Neutrophil (primary cell): ENCODE results near the gene TMEM212.

Experiments
- H3K27ac ChIP-seq: fragments of 200-600 bp; sonication (generic); 2 replicates; pipeline ENCODE4 v1.5.1; 2016; ENCODE audit warnings: mild to moderate bottlenecking, moderate library complexity
- H3K27me3 ChIP-seq: fragments of 200-600 bp; sonication (generic); 2 replicates; pipeline ENCODE4 v1.6.0; 2016; ENCODE audit warnings: mild to moderate bottlenecking
- H3K36me3 ChIP-seq: fragments of 200-600 bp; sonication (generic); 2 replicates; pipeline ENCODE4 v1.5.1; 2017
- H3K4me1 ChIP-seq, 2 experiments: fragments of 200-600 bp in 1 of 2; sonication (generic) in 1 of 2; 1 replicate in 1 of 2; 2 replicates in 1 of 2; pipeline versions ENCODE4 v1.5.1 to v1.6.1; 2013 to 2016; ENCODE audit warnings: low read depth in 1 of 2, low read length in 1 of 2, mild to moderate bottlenecking in 1 of 2, moderate library complexity in 1 of 2; ENCODE audit not compliant: control insufficient read depth in 1 of 2, insufficient read depth in 1 of 2
- H3K4me3 ChIP-seq, 2 experiments: fragments of 200-600 bp in 1 of 2; sonication (generic) in 1 of 2; 1 replicate in 1 of 2; 2 replicates in 1 of 2; pipeline ENCODE4 v1.5.1; 2013 to 2016; ENCODE audit warnings: low read depth in 1 of 2, low read length in 1 of 2, mild to moderate bottlenecking in 1 of 2, moderate library complexity in 1 of 2
- H3K9me3 ChIP-seq: fragments of 200-600 bp; sonication (generic); 2 replicates; pipeline ENCODE4 v1.5.1; 2016
- TF ChIP-seq, protein P1 (sequence below): fragments of 200-600 bp; sonication (generic); IDR thresholded peaks from 2 replicates; pipeline ENCODE4 v1.5.1; 2016; ENCODE audit warnings: antibody characterized with exemption

Gene TMEM212

DNA sequence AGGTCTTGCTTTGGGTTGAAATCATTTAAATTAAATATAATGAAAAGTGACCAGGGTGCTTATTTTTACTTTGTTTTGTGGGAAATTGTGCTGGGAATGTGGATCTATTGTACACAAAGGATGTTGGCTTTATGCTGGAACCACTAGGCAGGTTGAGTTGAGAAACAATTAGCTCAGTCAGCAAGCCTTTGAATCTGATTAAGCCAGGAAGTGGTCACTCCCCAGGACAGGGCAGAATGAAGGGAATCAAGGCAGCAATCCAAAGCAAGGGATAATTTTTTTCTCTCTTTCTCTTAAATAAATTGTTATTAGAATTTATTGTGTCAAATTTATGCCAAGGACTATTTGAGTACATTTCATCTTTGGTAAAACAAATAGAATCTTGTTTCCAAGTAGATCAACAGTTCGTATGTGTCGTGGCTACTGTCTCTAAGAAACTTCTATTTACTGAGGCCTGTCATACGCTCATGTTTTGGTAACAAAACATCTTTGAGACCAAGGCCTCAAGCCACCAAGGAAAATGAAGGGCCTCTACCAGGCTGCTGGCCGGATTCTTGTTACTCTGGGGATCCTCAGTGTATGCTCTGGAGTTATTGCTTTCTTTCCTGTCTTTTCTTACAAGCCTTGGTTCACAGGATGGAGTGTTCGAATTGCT is at the start of gene TMEM212:
TMEM212 (plus strand) TSS at position 486 of the 655 bp plus-strand sequence; CDS start at position 521, 35 bp downstream.
- no peaks in the 10 kb centered on the region for H3K36me3 ChIP-seq
- TF ChIP-seq, protein P1, sequence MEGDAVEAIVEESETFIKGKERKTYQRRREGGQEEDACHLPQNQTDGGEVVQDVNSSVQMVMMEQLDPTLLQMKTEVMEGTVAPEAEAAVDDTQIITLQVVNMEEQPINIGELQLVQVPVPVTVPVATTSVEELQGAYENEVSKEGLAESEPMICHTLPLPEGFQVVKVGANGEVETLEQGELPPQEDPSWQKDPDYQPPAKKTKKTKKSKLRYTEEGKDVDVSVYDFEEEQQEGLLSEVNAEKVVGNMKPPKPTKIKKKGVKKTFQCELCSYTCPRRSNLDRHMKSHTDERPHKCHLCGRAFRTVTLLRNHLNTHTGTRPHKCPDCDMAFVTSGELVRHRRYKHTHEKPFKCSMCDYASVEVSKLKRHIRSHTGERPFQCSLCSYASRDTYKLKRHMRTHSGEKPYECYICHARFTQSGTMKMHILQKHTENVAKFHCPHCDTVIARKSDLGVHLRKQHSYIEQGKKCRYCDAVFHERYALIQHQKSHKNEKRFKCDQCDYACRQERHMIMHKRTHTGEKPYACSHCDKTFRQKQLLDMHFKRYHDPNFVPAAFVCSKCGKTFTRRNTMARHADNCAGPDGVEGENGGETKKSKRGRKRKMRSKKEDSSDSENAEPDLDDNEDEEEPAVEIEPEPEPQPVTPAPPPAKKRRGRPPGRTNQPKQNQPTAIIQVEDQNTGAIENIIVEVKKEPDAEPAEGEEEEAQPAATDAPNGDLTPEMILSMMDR, result no peak
- no peak within 1 kb of the TSS for H3K27ac ChIP-seq

DNA sequence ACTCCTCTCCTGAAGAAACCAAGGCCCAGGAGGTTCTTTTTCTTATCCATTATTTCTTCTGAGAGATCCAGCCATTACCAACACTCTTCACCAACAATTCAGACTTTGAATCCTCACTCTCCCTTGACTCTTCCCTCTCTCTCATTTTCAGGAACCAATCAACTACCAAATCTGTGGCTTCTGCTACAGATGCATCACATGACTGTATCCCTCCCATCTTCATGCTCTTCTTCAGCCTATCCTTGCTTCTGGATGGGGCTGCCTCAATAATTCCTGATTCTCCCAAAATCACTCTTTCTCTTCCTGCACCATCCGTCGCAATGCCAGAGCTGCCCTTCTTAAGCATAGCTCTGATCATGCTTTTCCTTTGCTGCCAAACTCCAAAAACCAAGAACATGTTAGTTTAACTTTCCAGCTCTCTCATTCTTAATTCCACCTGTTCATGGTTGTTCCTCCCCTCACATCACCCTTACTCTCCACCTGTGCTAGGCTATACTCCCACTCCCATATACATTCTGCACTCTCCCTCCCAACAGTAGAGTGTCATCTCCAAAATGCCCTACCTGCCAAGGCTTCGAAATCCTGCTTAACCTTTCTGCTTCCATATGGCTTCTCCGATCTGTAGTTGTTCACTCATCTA is 46.4 kb upstream of the TMEM212 start:
- Histone ChIP-seq H3K27ac (peak overlapping the region; percentile 9), H3K9me3 (no peaks in the 10 kb centered on the region), H3K4me1 (peaks cover 26 to 31% of the 10 kb centered on the region in 2 experiments), H3K36me3 (no peaks in the 10 kb centered on the region), H3K27me3 (no peaks in the 10 kb centered on the region), H3K4me3 (no peak overlapping the region)
- TF ChIP-seq, protein P1, result no peak

More for the DNA sequence above, at the start of gene TMEM212:
- Histone ChIP-seq H3K9me3 (no peaks in the 10 kb centered on the region), H3K4me1 (no peaks in the 10 kb centered on the region), H3K27me3 (no peaks in the 10 kb centered on the region), H3K4me3 (no peak within 1 kb of the TSS)

- TF ChIP-seq, protein P1, result no peak
- Histone ChIP-seq H3K9me3 (no peaks in the 10 kb centered on the region), H3K4me1 (peaks cover 24 to 32% of the 10 kb centered on the region in 2 experiments), H3K27me3 (no peaks in the 10 kb centered on the region), H3K4me3 (no peak overlapping the region), H3K36me3 (no peaks in the 10 kb centered on the region), H3K27ac (peak overlapping the region; percentile 9)
Observed at GRCh38 chr3:171797265-171797679, 45.9 kb upstream of the TMEM212 start.

GRCh38 chr3:171797873-171798272 is 45.3 kb upstream of the TMEM212 start:
- H3K36me3 ChIP-seq, result no peaks in the 10 kb centered on the region
- no peaks in the 10 kb centered on the region for H3K27me3 ChIP-seq
- H3K9me3 ChIP-seq, result no peaks in the 10 kb centered on the region
- H3K4me1 ChIP-seq, result peaks cover 26 to 32% of the 10 kb centered on the region in 2 experiments
- H3K27ac ChIP-seq, result no peak overlapping the region
- no peak overlapping the region for H3K4me3 ChIP-seq
- TF ChIP-seq, protein P1, result no peak

DNA sequence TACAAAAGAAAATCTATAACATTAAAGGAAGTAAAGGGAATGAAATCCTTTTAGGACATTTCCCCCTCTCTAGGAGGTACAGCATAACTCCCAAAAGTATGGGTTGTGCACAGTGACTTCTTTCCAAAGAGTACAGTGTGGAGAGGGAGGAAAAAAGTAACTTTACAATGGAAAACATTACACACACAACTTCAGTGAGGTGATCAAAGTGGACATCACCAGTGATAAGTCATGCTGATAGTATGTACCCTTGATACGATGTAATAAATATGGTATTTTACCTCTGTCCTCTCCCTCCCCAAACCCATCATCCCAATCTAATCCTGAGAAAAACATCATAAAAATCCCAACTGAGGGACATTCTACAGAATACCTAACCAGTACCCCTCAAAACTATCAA is 43.6 kb upstream of the TMEM212 start:
- H3K4me3 ChIP-seq, result no peak overlapping the region
- no peaks in the 10 kb centered on the region for H3K27me3 ChIP-seq
- H3K27ac ChIP-seq, result no peak overlapping the region
- H3K9me3 ChIP-seq, result no peaks in the 10 kb centered on the region
- H3K4me1 ChIP-seq, result peaks cover 34 to 42% of the 10 kb centered on the region in 2 experiments
- TF ChIP-seq, protein P1, result no peak
- H3K36me3 ChIP-seq, result no peaks in the 10 kb centered on the region
